ENCODE measurements around the gene C10orf143.

The C10orf143 gene

GRCh38 chr10:130042381-130042780 lies 68.2 kb downstream of the C10orf143 start:
- no peaks in the 10 kb centered on the region for H3K4me1 ChIP-seq (ENCODE audit: insufficient read depth, low read length)
- H3K4me3 ChIP-seq (ENCODE audit: low read depth in 1 of 2, low read length in 2 of 2): no peak overlapping the region
- H3K27me3 ChIP-seq (ENCODE audit: control insufficient read depth in 1 of 2, insufficient read depth in 2 of 2, low read length in 2 of 2): peaks cover 0 to 4% of the 10 kb centered on the region in 2 donors
- H3K9me3 ChIP-seq (ENCODE audit: low read length): no peaks in the 10 kb centered on the region
- H3K36me3 ChIP-seq (ENCODE audit: insufficient read depth, low read length): no peaks in the 10 kb centered on the region
- no peak overlapping the region for H3K9ac ChIP-seq (ENCODE audit: low read length)
- H3K27ac ChIP-seq (ENCODE audit: low read depth, low read length): no peak overlapping the region

- H3K4me3 ChIP-seq (ENCODE audit: low read depth in 1 of 2, low read length in 2 of 2): no peak overlapping the region
- H3K9ac ChIP-seq (ENCODE audit: low read length): no peak overlapping the region
- no peaks in the 10 kb centered on the region for H3K36me3 ChIP-seq (ENCODE audit: insufficient read depth, low read length)
- H3K27me3 ChIP-seq (ENCODE audit: control insufficient read depth in 1 of 2, insufficient read depth in 2 of 2, low read length in 2 of 2): peaks cover 0 to 4% of the 10 kb centered on the region in 2 donors
- H3K4me1 ChIP-seq (ENCODE audit: insufficient read depth, low read length): no peaks in the 10 kb centered on the region
- H3K27ac ChIP-seq (ENCODE audit: low read depth, low read length): no peak overlapping the region
- H3K9me3 ChIP-seq (ENCODE audit: low read length): no peaks in the 10 kb centered on the region
These were observed 68.9 kb downstream of the C10orf143 start for GRCh38 chr10:130041451-130042371.

- no peaks in the 10 kb centered on the region for H3K4me1 ChIP-seq (ENCODE audit: insufficient read depth, low read length)
- H3K27ac ChIP-seq (ENCODE audit: low read depth, low read length): no peak overlapping the region
- no peaks in the 10 kb centered on the region for H3K9me3 ChIP-seq (ENCODE audit: low read length)
- no peak overlapping the region for H3K9ac ChIP-seq (ENCODE audit: low read length)
- peaks cover 0 to 4% of the 10 kb centered on the region in 2 donors for H3K27me3 ChIP-seq (ENCODE audit: control insufficient read depth in 1 of 2, insufficient read depth in 2 of 2, low read length in 2 of 2)
- H3K4me3 ChIP-seq (ENCODE audit: low read depth in 1 of 2, low read length in 2 of 2): no peak overlapping the region
- no peaks in the 10 kb centered on the region for H3K36me3 ChIP-seq (ENCODE audit: insufficient read depth, low read length)
These were observed 69.8 kb downstream of the C10orf143 start for GRCh38 chr10:130040817-130041330.

- Histone ChIP-seq H3K27ac (ENCODE audit: low read depth, low read length) (no peak overlapping the region), H3K27me3 (ENCODE audit: control insufficient read depth in 1 of 2, insufficient read depth in 2 of 2, low read length in 2 of 2) (peaks cover 0 to 4% of the 10 kb centered on the region in 2 donors), H3K4me1 (ENCODE audit: insufficient read depth, low read length) (no peaks in the 10 kb centered on the region), H3K36me3 (ENCODE audit: insufficient read depth, low read length) (no peaks in the 10 kb centered on the region), H3K4me3 (ENCODE audit: low read depth in 1 of 2, low read length in 2 of 2) (no peak overlapping the region), H3K9ac (ENCODE audit: low read length) (no peak overlapping the region), H3K9me3 (ENCODE audit: low read length) (no peaks in the 10 kb centered on the region)
These were observed 70.3 kb downstream of the C10orf143 start for GRCh38 chr10:130040351-130040750.

- H3K4me3 ChIP-seq (ENCODE audit: low read depth in 1 of 2, low read length in 2 of 2): no peak overlapping the region
- H3K27ac ChIP-seq (ENCODE audit: low read depth, low read length): no peak overlapping the region
- no peaks in the 10 kb centered on the region for H3K27me3 ChIP-seq (ENCODE audit: control insufficient read depth in 1 of 2, insufficient read depth in 2 of 2, low read length in 2 of 2)
- no peaks in the 10 kb centered on the region for H3K4me1 ChIP-seq (ENCODE audit: insufficient read depth, low read length)
- no peaks in the 10 kb centered on the region for H3K9me3 ChIP-seq (ENCODE audit: low read length)
- H3K36me3 ChIP-seq (ENCODE audit: insufficient read depth, low read length): no peaks in the 10 kb centered on the region
- H3K9ac ChIP-seq (ENCODE audit: low read length): no peak overlapping the region
These were observed 71.5 kb downstream of the C10orf143 start for GRCh38 chr10:130039141-130039540.

GRCh38 chr10:130038611-130039109 lies 72.0 kb downstream of the C10orf143 start:
- H3K4me3 ChIP-seq (ENCODE audit: low read depth in 1 of 2, low read length in 2 of 2): no peak overlapping the region
- H3K9ac ChIP-seq (ENCODE audit: low read length): no peak overlapping the region
- no peaks in the 10 kb centered on the region for H3K4me1 ChIP-seq (ENCODE audit: insufficient read depth, low read length)
- no peaks in the 10 kb centered on the region for H3K27me3 ChIP-seq (ENCODE audit: control insufficient read depth in 1 of 2, insufficient read depth in 2 of 2, low read length in 2 of 2)
- H3K9me3 ChIP-seq (ENCODE audit: low read length): no peaks in the 10 kb centered on the region
- no peak overlapping the region for H3K27ac ChIP-seq (ENCODE audit: low read depth, low read length)
- H3K36me3 ChIP-seq (ENCODE audit: insufficient read depth, low read length): no peaks in the 10 kb centered on the region

GRCh38 chr10:130038019-130038555 lies 72.5 kb downstream of the C10orf143 start:
- no peak overlapping the region for H3K27ac ChIP-seq (ENCODE audit: low read depth, low read length)
- H3K9me3 ChIP-seq (ENCODE audit: low read length): no peaks in the 10 kb centered on the region
- no peaks in the 10 kb centered on the region for H3K36me3 ChIP-seq (ENCODE audit: insufficient read depth, low read length)
- no peaks in the 10 kb centered on the region for H3K4me1 ChIP-seq (ENCODE audit: insufficient read depth, low read length)
- no peaks in the 10 kb centered on the region for H3K27me3 ChIP-seq (ENCODE audit: control insufficient read depth in 1 of 2, insufficient read depth in 2 of 2, low read length in 2 of 2)
- H3K4me3 ChIP-seq (ENCODE audit: low read depth in 1 of 2, low read length in 2 of 2): no peak overlapping the region
- no peak overlapping the region for H3K9ac ChIP-seq (ENCODE audit: low read length)

- no peak overlapping the region for H3K9ac ChIP-seq (ENCODE audit: low read length)
- no peaks in the 10 kb centered on the region for H3K27me3 ChIP-seq (ENCODE audit: control insufficient read depth in 1 of 2, insufficient read depth in 2 of 2, low read length in 2 of 2)
- no peak overlapping the region for H3K27ac ChIP-seq (ENCODE audit: low read depth, low read length)
- no peak overlapping the region for H3K4me3 ChIP-seq (ENCODE audit: low read depth in 1 of 2, low read length in 2 of 2)
- no peaks in the 10 kb centered on the region for H3K9me3 ChIP-seq (ENCODE audit: low read length)
- H3K4me1 ChIP-seq (ENCODE audit: insufficient read depth, low read length): no peaks in the 10 kb centered on the region
- H3K36me3 ChIP-seq (ENCODE audit: insufficient read depth, low read length): no peaks in the 10 kb centered on the region
These were observed 73.4 kb downstream of the C10orf143 start for GRCh38 chr10:130037169-130037661.

- no peaks in the 10 kb centered on the region for H3K36me3 ChIP-seq (ENCODE audit: insufficient read depth, low read length)
- no peak overlapping the region for H3K9ac ChIP-seq (ENCODE audit: low read length)
- H3K4me1 ChIP-seq (ENCODE audit: insufficient read depth, low read length): no peaks in the 10 kb centered on the region
- H3K4me3 ChIP-seq (ENCODE audit: low read depth in 1 of 2, low read length in 2 of 2): no peak overlapping the region
- H3K9me3 ChIP-seq (ENCODE audit: low read length): no peaks in the 10 kb centered on the region
- H3K27ac ChIP-seq (ENCODE audit: low read depth, low read length): no peak overlapping the region
- no peaks in the 10 kb centered on the region for H3K27me3 ChIP-seq (ENCODE audit: control insufficient read depth in 1 of 2, insufficient read depth in 2 of 2, low read length in 2 of 2)
These were observed 74.1 kb downstream of the C10orf143 start for GRCh38 chr10:130036296-130037065.

- no peak overlapping the region for H3K4me3 ChIP-seq (ENCODE audit: low read depth in 1 of 2, low read length in 2 of 2)
- no peaks in the 10 kb centered on the region for H3K4me1 ChIP-seq (ENCODE audit: insufficient read depth, low read length)
- H3K36me3 ChIP-seq (ENCODE audit: insufficient read depth, low read length): no peaks in the 10 kb centered on the region
- H3K9me3 ChIP-seq (ENCODE audit: low read length): no peaks in the 10 kb centered on the region
- H3K27ac ChIP-seq (ENCODE audit: low read depth, low read length): no peak overlapping the region
- no peaks in the 10 kb centered on the region for H3K27me3 ChIP-seq (ENCODE audit: control insufficient read depth in 1 of 2, insufficient read depth in 2 of 2, low read length in 2 of 2)
- H3K9ac ChIP-seq (ENCODE audit: low read length): no peak overlapping the region
These were observed 81.4 kb downstream of the C10orf143 start for GRCh38 chr10:130029209-130029608.

GRCh38 chr10:130028465-130028819 lies 82.2 kb downstream of the C10orf143 start:
- no peak overlapping the region for H3K4me3 ChIP-seq (ENCODE audit: low read depth in 1 of 2, low read length in 2 of 2)
- no peaks in the 10 kb centered on the region for H3K4me1 ChIP-seq (ENCODE audit: insufficient read depth, low read length)
- H3K27me3 ChIP-seq (ENCODE audit: control insufficient read depth in 1 of 2, insufficient read depth in 2 of 2, low read length in 2 of 2): no peaks in the 10 kb centered on the region
- no peak overlapping the region for H3K27ac ChIP-seq (ENCODE audit: low read depth, low read length)
- H3K36me3 ChIP-seq (ENCODE audit: insufficient read depth, low read length): no peaks in the 10 kb centered on the region
- no peaks in the 10 kb centered on the region for H3K9me3 ChIP-seq (ENCODE audit: low read length)
- H3K9ac ChIP-seq (ENCODE audit: low read length): no peak overlapping the region

Measured in muscle layer of colon (tissue), 2 donors.